ENCODE data around the gene NRROS. TPM values are rescaled to one million over a fixed set of nuclear protein-coding genes. Genes with fewer than 3 reads are reported as not detected.

Gene NRROS
- polyA plus RNA-seq, 2 of the 4 experiments (the other 2 are of a cell fraction) = not detected

DNA sequence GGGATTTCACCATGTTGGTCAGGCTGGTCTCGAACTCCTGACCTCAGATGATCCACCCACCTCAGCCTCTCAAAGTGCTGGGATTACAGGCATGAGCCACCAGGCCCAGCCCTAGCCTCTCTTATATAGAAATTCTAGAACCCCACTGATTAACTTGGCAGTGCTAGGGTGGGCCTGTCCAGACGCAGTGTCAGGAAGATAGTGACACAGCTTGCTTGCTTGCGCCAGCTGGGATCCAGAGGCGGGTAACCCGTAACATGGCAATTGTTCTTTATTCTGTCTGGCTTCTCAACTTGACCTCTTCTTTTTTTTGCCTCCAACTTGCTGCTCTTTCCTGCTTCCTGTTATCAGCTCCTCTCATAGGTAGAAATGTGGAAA lies 56.3 kb downstream of the NRROS start (continued):
- no peak for TF ChIP-seq RCOR1 (IDR thresholded peaks at IDR 0.05; ENCODE audit: low read depth, low read length)

DNA sequence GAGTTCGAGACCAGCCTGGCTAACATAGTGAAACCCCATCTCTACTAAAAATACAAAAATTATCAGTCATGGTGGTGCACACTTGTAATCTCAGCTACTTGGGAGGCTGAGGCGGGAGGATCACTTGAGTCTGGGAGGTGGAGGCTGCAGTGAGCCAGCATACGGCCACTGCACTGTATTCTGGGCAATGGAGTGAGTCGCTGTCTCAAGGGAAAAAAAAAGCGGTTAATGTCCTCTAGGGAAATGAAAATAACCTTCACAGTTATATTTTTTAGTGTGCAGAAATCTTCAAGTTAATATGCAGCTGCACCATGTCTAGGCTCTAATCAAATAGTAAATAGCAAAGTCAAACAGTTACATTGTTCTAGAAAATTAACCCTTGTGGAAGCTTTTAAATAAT lies 57.8 kb downstream of the NRROS start:
- ATAC-seq (no peak), FAIRE-seq (no peak), DNase-seq (ENCODE audit: low read depth in 1 of 2, low spot score in 1 of 2) (no peak)
- ChIA-PET POLR2A (no interaction called here), CTCF (interaction anchor here (1.6 kb wide), 1 partner anchor 88 kb away, joined by 6 read pairs; no protein-coding TSS in a partner anchor)
- Histone ChIP-seq H3K4me3 (no peak overlapping the region), H3K4me1 (no peaks in the 10 kb centered on the region), H3K27ac (no peak overlapping the region), H3K4me2 (no peak overlapping the region), H3K9me3 (no peaks in the 10 kb centered on the region)
- TF ChIP-seq, protein P1, sequence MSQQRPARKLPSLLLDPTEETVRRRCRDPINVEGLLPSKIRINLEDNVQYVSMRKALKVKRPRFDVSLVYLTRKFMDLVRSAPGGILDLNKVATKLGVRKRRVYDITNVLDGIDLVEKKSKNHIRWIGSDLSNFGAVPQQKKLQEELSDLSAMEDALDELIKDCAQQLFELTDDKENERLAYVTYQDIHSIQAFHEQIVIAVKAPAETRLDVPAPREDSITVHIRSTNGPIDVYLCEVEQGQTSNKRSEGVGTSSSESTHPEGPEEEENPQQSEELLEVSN (IDR thresholded peaks at IDR 0.05; ENCODE audit: borderline replicate concordance, low read depth) = no peak
- TF ChIP-seq JUN (IDR thresholded peaks at IDR 0.05) (no peak), ZSCAN20 (CRISPR knock-in tag; IDR thresholded peaks at IDR 0.05) (no peak), RAD21 (conservative IDR thresholded peaks at IDR 0.05 in 1 of 2, IDR thresholded peaks at IDR 0.05 in 1 of 2) (no peak), NFE2L2 (conservative IDR thresholded peaks at IDR 0.05; ENCODE audit: low read length) (no peak), GATA3 (IDR thresholded peaks at IDR 0.05; ENCODE audit: borderline replicate concordance) (no peak)
- TF ChIP-seq, protein P2, sequence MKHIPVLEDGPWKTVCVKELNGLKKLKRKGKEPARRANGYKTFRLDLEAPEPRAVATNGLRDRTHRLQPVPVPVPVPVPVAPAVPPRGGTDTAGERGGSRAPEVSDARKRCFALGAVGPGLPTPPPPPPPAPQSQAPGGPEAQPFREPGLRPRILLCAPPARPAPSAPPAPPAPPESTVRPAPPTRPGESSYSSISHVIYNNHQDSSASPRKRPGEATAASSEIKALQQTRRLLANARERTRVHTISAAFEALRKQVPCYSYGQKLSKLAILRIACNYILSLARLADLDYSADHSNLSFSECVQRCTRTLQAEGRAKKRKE (CRISPR knock-in tag; IDR thresholded peaks at IDR 0.05; ENCODE audit: low read depth) = no peak
- 91% methylated on average over 5 of the region's 5 CpGs for WGBS (ENCODE audit: missing lambda C conversion rate)

DNA sequence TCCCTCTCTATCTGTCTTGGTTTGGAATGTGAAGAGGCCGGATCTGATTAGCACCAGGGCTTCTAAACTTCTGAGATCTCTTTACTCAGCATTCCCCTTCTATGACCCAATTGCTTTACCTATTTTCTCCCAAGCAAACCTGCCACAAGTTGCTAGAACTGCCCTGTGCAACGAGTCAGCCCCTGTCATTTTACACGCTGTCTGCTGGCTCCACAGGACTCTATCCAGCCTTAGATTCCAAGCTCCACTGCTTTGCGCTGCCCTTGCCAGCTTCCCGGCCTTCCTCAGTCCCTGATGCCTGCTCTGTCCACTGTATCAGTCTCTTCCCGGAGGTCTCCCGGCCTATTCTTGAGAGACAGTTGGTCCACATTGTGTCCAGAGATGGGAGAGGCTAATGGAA lies 60.3 kb downstream of the NRROS start:
- ChIA-PET POLR2A (no interaction called here), CTCF (interaction anchor here (1.0 kb wide), 1 partner anchor 171 kb away, joined by 3 read pairs; no protein-coding TSS in a partner anchor)
- Histone ChIP-seq H3K4me3 (no peak overlapping the region), H3K4me1 (no peaks in the 10 kb centered on the region), H3K4me2 (no peak overlapping the region), H3K9me3 (no peaks in the 10 kb centered on the region), H3K27ac (no peak overlapping the region)
- ATAC-seq (no peak), FAIRE-seq (no peak), DNase-seq (ENCODE audit: low read depth in 1 of 2, low spot score in 1 of 2) (no peak)
- 89% methylated on average over 6 of the region's 7 CpGs for WGBS (ENCODE audit: missing lambda C conversion rate)
- TF ChIP-seq ZSCAN20 (CRISPR knock-in tag; IDR thresholded peaks at IDR 0.05) (no peak), KDM1A (IDR thresholded peaks at IDR 0.05; ENCODE audit: low read depth) (no peak), HOXB5 (CRISPR knock-in tag; IDR thresholded peaks at IDR 0.05) (no peak), SMC3 (IDR thresholded peaks at IDR 0.05) (no peak), EHF (CRISPR knock-in tag; IDR thresholded peaks at IDR 0.05) (no peak), EP300 (IDR thresholded peaks at IDR 0.05) (no peak), RFX5 (IDR thresholded peaks at IDR 0.05) (no peak), ESRRA (IDR thresholded peaks at IDR 0.05; ENCODE audit: borderline replicate concordance, low read length) (no peak), NFE2L2 (conservative IDR thresholded peaks at IDR 0.05; ENCODE audit: low read length) (no peak), TP53 (CRISPR knock-in tag; IDR thresholded peaks at IDR 0.05) (no peak), HOXB13 (CRISPR knock-in tag; IDR thresholded peaks at IDR 0.05; ENCODE audit: low read depth) (no peak), KDM5A (IDR thresholded peaks at IDR 0.05) (no peak), ZC3H11A (IDR thresholded peaks at IDR 0.05) (no peak), FOSB (CRISPR knock-in tag; IDR thresholded peaks at IDR 0.05) (no peak), CHD2 (IDR thresholded peaks at IDR 0.05; ENCODE audit: low read length, partially characterized antibody) (no peak), HDAC2 (IDR thresholded peaks at IDR 0.05) (no peak)
- TF ChIP-seq, protein P3, sequence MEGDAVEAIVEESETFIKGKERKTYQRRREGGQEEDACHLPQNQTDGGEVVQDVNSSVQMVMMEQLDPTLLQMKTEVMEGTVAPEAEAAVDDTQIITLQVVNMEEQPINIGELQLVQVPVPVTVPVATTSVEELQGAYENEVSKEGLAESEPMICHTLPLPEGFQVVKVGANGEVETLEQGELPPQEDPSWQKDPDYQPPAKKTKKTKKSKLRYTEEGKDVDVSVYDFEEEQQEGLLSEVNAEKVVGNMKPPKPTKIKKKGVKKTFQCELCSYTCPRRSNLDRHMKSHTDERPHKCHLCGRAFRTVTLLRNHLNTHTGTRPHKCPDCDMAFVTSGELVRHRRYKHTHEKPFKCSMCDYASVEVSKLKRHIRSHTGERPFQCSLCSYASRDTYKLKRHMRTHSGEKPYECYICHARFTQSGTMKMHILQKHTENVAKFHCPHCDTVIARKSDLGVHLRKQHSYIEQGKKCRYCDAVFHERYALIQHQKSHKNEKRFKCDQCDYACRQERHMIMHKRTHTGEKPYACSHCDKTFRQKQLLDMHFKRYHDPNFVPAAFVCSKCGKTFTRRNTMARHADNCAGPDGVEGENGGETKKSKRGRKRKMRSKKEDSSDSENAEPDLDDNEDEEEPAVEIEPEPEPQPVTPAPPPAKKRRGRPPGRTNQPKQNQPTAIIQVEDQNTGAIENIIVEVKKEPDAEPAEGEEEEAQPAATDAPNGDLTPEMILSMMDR (IDR thresholded peaks at IDR 0.05) = no peak

Data from A549 (cell line).